ENCODE measurements around the gene HIVEP3.

HIVEP3 gene

DNA sequence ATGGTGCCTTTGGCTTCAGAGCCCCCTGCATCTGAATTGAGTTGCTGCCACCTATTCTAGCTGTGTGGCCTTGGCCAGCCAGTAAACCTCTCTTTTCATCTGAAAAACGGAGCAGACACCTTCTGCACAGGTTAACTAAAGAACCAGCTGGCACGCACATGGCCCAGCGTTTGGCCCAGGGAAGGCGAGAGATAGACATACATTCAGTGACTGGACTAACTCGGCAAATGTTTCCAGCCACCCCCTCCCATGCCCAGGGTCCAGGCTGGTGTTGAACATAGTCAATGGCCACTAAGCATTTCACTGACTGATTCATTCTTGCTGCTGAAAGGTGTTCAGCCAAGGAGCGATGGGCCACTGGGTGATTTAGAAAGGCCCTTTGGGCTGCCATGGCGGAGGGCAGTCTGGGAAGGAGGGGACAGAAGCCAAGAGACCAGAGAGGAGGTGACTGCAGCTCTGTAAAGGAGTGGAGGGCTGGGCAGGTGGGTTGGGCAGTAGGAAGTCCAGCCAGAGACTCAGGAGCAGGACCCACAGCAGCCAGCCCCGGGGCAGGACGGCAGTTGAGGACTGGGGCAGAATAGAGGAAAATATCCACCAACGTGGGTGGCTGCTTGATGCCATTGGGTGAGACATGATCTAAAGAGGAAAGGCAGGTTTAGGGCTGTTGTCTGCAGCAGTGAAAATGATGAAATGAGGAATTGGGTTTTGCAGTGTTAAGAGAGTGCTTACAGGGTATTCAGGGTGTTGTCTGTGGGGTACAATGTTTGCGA, 184.3 kb downstream of the HIVEP3 start:
- no peak overlapping the region for H3K27ac ChIP-seq
- peaks cover 0 to 3% (median 0%) of the 10 kb centered on the region in 3 donors for H3K9me3 ChIP-seq
- intact Hi-C loops (cut with DNase I; ENCODE audit: low total_unique reads) = no loop called here
- no peaks in the 10 kb centered on the region for H3K36me3 ChIP-seq
- DNase-seq = no peak
- H3K4me1 ChIP-seq = peaks cover 0 to 11% (median 9%) of the 10 kb centered on the region in 4 donors
- TF ChIP-seq, protein P1, sequence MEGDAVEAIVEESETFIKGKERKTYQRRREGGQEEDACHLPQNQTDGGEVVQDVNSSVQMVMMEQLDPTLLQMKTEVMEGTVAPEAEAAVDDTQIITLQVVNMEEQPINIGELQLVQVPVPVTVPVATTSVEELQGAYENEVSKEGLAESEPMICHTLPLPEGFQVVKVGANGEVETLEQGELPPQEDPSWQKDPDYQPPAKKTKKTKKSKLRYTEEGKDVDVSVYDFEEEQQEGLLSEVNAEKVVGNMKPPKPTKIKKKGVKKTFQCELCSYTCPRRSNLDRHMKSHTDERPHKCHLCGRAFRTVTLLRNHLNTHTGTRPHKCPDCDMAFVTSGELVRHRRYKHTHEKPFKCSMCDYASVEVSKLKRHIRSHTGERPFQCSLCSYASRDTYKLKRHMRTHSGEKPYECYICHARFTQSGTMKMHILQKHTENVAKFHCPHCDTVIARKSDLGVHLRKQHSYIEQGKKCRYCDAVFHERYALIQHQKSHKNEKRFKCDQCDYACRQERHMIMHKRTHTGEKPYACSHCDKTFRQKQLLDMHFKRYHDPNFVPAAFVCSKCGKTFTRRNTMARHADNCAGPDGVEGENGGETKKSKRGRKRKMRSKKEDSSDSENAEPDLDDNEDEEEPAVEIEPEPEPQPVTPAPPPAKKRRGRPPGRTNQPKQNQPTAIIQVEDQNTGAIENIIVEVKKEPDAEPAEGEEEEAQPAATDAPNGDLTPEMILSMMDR (IDR thresholded peaks at IDR 0.05) = no peak
- no peak overlapping the region for H3K4me3 ChIP-seq
- H3K27me3 ChIP-seq = peaks cover 0 to 6% of the 10 kb centered on the region in 2 donors

DNA sequence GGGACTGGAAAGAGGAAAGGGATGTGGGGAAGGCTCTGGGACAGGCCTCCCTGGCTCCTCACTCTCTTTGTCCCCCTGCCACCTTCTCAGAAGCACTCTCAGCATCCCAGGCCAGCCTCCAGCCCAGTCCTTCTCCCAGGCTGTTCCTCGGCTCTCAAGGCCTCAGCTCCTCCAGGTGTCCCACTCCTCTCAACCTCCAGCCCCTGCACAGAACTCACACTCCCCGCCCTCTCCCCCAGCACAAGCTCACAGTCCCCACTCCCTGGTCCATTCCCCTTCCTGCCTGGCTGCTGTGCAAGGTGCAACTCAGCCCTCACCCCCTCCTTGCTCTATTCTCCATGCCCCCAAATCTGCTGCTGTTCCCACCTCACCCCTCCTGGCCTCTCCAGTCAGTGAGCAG, 185.0 kb downstream of the HIVEP3 start:
- no peak for DNase-seq
- peaks cover 0 to 3% (median 0%) of the 10 kb centered on the region in 3 donors for H3K9me3 ChIP-seq
- intact Hi-C loops (cut with DNase I; ENCODE audit: low total_unique reads) = no loop called here

DNA sequence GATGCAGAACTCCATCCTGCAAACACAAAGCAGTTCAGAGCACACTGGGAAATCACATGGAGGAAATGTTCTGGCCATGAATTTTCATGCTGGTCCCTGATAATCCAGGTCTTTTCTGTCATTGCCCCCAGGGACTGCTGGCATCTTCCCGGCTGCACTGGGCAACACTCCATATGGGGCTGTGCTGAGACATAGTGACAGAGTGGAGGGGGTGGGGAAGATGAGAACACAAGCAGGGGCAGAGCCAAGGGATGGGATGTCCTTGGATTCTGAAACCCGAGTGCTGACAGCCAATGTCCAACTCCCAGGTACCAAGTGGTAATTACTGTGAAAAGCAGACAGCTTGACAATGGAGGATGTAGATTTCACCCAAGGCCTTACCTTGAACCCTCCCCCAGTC, 185.7 kb downstream of the HIVEP3 start:
- Histone ChIP-seq H3K9me3 (peaks cover 0 to 3% (median 0%) of the 10 kb centered on the region in 3 donors), H3K36me3 (no peaks in the 10 kb centered on the region), H3K4me3 (no peak overlapping the region), H3K4me1 (peaks cover 0 to 11% (median 0%) of the 10 kb centered on the region in 4 donors), H3K27ac (no peak overlapping the region), H3K27me3 (peaks cover 0 to 6% of the 10 kb centered on the region in 2 donors)
- TF ChIP-seq, protein P1 (IDR thresholded peaks at IDR 0.05) = no peak
- no peak for DNase-seq
- intact Hi-C loops (cut with DNase I; ENCODE audit: low total_unique reads) = no loop called here

More for the DNA sequence above, 185.0 kb downstream of the HIVEP3 start:
- no peaks in the 10 kb centered on the region for H3K36me3 ChIP-seq
- peaks cover 0 to 9% (median 3%) of the 10 kb centered on the region in 4 donors for H3K4me1 ChIP-seq
- H3K4me3 ChIP-seq = no peak overlapping the region
- no peak overlapping the region for H3K27ac ChIP-seq
- TF ChIP-seq, protein P1 (IDR thresholded peaks at IDR 0.05) = no peak
- peaks cover 0 to 6% of the 10 kb centered on the region in 2 donors for H3K27me3 ChIP-seq

DNA sequence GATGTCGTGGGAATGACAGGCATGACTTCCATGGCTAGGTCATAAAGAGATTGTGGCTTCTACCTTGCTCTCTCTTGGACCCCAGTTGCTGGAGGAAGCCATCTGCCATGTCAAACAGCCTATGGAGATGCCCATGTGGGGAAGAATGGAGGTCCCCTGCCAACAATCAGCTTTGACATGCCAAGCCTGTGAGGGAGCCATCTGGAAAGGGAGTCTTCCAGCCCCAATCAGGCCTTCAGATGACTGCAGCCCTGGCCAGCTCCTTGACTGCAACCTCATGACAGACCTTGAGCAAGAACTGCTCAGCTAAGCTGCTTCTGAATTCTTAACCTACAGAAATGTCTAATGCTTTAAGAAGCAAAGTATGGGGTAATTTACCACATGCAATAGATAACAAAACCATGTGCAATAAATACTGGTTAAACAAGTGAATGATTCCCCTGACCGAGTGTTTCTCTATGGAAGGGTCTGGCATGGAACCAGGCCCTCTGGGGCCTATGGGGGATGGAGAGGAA, 187.1 kb downstream of the HIVEP3 start:
- H3K9me3 ChIP-seq = peaks cover 0 to 3% (median 0%) of the 10 kb centered on the region in 3 donors
- TF ChIP-seq, protein P1 (IDR thresholded peaks at IDR 0.05) = no peak
- H3K4me1 ChIP-seq = peaks cover 0 to 11% (median 0%) of the 10 kb centered on the region in 4 donors
- no peak overlapping the region for H3K27ac ChIP-seq
- intact Hi-C loops (cut with DNase I; ENCODE audit: low total_unique reads) = no loop called here
- H3K27me3 ChIP-seq = peaks cover 0 to 6% of the 10 kb centered on the region in 2 donors
- no peak for DNase-seq
- H3K36me3 ChIP-seq = no peaks in the 10 kb centered on the region
- H3K4me3 ChIP-seq = no peak overlapping the region

DNA sequence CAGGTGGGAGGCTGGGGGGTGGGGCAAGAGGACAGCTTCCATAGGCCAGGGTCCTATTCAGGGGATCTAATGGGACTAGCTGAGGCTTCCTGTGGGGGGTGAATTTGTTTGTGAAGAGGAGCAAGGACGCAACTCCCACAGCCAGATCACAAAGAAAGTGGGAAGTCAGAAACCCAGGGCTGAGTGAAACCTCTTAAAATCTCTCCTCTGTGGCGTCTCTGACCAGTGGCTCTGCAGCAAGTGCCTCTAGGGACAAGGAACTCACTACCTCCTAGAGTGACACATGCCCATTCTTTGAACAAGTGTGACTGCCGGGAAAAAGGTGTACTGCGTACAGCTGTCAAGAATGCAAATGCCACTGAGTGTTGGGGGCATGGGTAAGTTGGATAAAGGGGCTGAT, 187.9 kb downstream of the HIVEP3 start:
- intact Hi-C loops (cut with DNase I; ENCODE audit: low total_unique reads) = no loop called here
- TF ChIP-seq, protein P1 (IDR thresholded peaks at IDR 0.05) = no peak
- Histone ChIP-seq H3K4me1 (peaks cover 0 to 11% (median 0%) of the 10 kb centered on the region in 4 donors), H3K27me3 (peaks cover 0 to 6% of the 10 kb centered on the region in 2 donors), H3K4me3 (no peak overlapping the region), H3K36me3 (no peaks in the 10 kb centered on the region), H3K9me3 (peaks cover 0 to 3% (median 0%) of the 10 kb centered on the region in 3 donors), H3K27ac (no peak overlapping the region)
- no peak for DNase-seq

Data from tibial artery (tissue), 4 donors.